BJ (cell line): ENCODE results near the gene LHX3. TPM values are rescaled to one million over a fixed set of nuclear protein-coding genes. Genes with fewer than 3 reads are reported as not detected.

Source experiments
- CTCF ChIA-PET: fragments of 350-600 bp; formaldehyde crosslinking; extraction: SDS; loops from one replicate; lab custom pipeline; 2021; ENCODE audit warnings: antibody characterized with exemption, inconsistent platforms; lab: Yijun Ruan, JAX
- POLR2A ChIA-PET: fragments of 300-600 bp; sonication (Branson Sonifier 250); formaldehyde crosslinking; extraction: SDS; loops from one replicate; lab custom pipeline; 2021; ENCODE audit warnings: antibody characterized with exemption; lab: Charles Lee
- DNase-seq: peaks from one replicate; pipeline ENCODE4 v3.0.0-alpha.2; 2011; ENCODE audit warnings: low read depth
- H3K27me3 ChIP-seq: 2 replicates; pipeline ENCODE4 v1.6.0; 2011; ENCODE audit warnings: low read length; ENCODE audit not compliant: control insufficient read depth, insufficient read depth
- H3K36me3 ChIP-seq: 2 replicates; pipeline ENCODE4 v1.5.1; 2011; ENCODE audit warnings: low read length; ENCODE audit not compliant: control insufficient read depth, insufficient read depth
- H3K4me3 ChIP-seq: 2 replicates; pipeline ENCODE4 v1.5.1; 2011; ENCODE audit warnings: low read depth, mild to moderate bottlenecking, control low read depth, low read length
- polyA plus RNA-seq: library from polyadenylated mRNA; depleted of rRNA; stranded (reverse); fragments of >200 nt; gene quantifications from 2 replicates; pipeline ENCODE4 v1.2.3, GENCODE V29; 2011
- TF ChIP-seq, protein P1 (sequence below): IDR thresholded peaks from 2 replicates; pipeline ENCODE4 v1.5.1; 2011; ENCODE audit warnings: low read depth, mild to moderate bottlenecking, control low read depth, inconsistent platforms, low read length, moderate library complexity; ENCODE audit not compliant: insufficient read depth

The LHX3 gene
- polyA plus RNA-seq, 1 experiment = not detected

DNA sequence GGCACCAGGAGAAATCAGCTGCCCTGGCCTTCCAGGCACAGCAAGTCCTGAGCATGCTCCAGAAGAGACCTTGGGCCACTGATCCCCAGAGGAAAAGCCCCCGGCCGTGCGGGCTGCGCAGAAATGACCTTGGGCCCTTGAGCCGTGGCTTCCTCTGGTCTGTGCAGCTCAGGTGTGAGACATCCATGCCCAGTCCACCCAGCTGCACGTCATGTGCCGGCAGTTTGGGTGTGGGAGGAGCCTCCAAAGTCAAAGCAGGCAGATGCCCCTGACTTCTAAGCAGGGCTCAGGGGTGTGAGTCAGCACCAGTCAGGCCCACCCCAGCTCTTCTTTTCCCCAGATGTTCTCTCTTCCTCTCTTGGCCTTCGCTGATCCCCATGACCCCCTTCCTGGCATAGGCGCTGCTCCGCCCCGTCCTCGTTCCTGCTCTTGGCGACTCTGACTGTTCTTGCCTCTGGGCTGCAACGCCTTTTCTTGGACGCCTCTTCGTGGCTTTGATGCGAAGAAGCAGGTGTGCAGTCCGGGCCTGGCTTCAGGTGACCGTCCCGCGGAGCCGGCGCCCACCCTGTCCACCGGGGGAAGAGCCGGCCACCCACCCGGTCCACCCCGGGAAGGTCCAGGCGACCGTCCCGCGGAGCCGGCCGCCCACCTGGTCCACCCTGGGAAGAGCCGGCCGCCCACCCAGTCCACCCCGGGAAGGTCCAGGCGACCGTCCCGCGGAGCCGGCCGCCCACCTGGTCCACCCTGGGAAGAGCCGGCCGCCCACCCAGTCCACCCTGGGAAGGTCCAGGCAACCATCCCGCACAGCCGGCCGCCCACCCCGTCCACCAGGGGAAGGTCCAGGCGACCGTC lies 46.6 kb upstream of the LHX3 start:
- POLR2A ChIA-PET = no interaction called here
- Histone ChIP-seq H3K4me3 (no peak overlapping the region), H3K27me3 (peaks cover 33% of the 10 kb centered on the region), H3K36me3 (no peaks in the 10 kb centered on the region)
- TF ChIP-seq, protein P1, sequence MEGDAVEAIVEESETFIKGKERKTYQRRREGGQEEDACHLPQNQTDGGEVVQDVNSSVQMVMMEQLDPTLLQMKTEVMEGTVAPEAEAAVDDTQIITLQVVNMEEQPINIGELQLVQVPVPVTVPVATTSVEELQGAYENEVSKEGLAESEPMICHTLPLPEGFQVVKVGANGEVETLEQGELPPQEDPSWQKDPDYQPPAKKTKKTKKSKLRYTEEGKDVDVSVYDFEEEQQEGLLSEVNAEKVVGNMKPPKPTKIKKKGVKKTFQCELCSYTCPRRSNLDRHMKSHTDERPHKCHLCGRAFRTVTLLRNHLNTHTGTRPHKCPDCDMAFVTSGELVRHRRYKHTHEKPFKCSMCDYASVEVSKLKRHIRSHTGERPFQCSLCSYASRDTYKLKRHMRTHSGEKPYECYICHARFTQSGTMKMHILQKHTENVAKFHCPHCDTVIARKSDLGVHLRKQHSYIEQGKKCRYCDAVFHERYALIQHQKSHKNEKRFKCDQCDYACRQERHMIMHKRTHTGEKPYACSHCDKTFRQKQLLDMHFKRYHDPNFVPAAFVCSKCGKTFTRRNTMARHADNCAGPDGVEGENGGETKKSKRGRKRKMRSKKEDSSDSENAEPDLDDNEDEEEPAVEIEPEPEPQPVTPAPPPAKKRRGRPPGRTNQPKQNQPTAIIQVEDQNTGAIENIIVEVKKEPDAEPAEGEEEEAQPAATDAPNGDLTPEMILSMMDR = no peak
- CTCF ChIA-PET = interaction anchor here (1.2 kb wide), 1 partner anchor 29 kb away, joined by 3 read pairs; no protein-coding TSS in a partner anchor
- DNase-seq = no peak

DNA sequence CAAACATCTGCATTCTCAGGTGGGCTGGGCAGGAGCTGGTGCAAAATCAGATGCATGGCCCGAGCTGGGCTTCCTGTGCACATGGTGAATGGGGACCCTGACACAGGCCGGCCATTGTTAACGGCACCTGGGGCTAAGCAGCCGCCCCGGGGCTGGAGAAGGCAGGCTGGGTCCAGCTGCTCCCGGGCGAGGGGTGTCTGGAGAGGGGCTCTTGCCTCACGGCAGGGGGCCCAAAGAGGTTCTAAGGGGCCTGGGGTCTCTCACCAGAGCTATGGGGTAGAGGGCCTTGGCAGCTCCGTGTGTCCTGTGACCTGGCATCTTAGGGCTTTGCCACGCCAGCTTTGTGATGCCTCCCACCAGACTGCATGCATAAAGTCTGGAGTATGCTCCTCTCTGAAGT lies 45.7 kb upstream of the LHX3 start:
- TF ChIP-seq, protein P1 = no peak
- POLR2A ChIA-PET = no interaction called here

DNA sequence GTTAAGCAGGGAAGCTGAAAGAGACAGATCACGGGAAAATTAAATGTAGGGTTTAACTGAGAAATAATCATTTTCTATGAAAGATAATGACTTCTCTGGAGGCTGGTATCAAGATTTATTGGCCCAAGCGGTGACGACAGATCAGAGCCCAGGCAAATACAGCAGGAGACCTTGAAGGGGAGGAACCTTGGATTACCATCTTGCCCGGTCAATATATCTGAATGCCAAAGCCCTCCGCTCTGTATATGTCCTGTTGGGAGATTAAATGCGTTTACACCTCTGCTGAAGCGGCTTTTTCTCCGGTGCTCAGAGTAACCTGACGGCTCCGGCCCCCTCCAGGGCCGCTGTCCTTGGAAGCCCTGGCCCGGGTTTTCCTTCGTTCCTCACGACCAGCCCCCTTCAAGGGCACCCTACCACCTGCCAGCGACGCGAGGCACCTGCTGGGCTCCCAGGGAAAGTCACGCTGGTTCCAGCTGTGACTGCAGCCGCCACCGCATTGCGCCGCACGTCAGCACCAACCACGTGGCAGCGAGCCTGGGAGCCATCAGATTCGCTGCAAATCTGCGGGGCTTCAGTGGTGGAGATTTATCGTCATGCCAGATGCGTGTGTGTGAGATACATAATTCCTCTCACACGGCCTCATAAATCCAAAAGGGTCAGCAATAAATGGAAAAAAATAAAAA lies 45.1 kb upstream of the LHX3 start:
- CTCF ChIA-PET = interaction anchor here (1.2 kb wide), 1 partner anchor 31 kb away, joined by 3 read pairs; no protein-coding TSS in a partner anchor
- POLR2A ChIA-PET = no interaction called here
- Histone ChIP-seq H3K36me3 (no peaks in the 10 kb centered on the region), H3K4me3 (no peak overlapping the region), H3K27me3 (peaks cover 33% of the 10 kb centered on the region)
- TF ChIP-seq, protein P1 = no peak
- no peak for DNase-seq

More for the DNA sequence above, 45.7 kb upstream of the LHX3 start:
- H3K27me3 ChIP-seq = peaks cover 33% of the 10 kb centered on the region
- CTCF ChIA-PET = interaction anchor here (1.2 kb wide), 1 partner anchor 30 kb away, joined by 3 read pairs; no protein-coding TSS in a partner anchor
- no peak for DNase-seq
- H3K36me3 ChIP-seq = no peaks in the 10 kb centered on the region
- no peak overlapping the region for H3K4me3 ChIP-seq

DNA sequence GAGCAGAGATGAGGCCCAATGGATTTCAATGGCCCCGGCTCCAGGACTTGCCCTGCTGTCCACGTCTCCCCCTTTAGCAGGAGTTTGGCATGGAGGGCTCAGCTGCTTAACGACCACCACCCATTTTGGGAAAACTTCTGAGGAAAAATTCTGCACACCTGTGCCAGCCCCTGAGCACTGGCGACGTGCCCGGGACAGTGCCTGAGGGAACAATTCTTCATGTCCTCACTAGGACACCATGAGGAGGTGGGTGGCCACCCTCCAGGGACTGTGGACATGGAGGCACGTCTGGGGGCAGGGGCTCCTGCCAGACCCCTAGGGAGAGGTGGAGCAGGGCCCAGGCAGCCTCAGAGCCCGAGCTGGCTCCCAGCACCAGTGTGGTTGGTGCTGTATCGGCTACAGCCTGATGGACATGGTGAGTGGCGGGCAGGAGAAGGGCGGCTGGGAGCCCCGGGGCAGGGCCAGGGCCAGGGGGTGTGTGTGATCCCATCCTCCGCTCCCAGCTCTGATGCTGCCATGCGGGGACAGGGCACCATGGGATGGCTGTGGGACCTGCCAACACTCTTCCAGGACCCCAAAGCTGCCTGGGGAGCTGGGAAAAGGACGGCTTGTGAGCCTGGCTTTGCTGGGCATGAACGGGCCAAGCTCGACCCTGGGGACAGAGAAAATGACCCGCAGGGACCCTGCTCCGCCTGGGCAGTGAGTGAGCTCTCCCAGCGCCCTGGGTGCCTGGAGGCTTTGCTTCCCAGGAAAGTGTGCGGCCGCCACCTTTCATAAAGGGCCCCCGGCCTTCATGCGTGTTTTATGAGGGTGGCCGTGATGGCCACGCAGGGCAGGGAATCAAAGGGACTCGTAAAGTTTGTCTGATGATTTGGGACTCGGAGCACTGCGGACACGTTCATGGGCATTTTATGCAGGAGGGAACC lies 44.3 kb upstream of the LHX3 start:
- POLR2A ChIA-PET = no interaction called here
- H3K4me3 ChIP-seq = no peak overlapping the region
- no peak for DNase-seq
- no peaks in the 10 kb centered on the region for H3K36me3 ChIP-seq
- CTCF ChIA-PET = no interaction called here
- H3K27me3 ChIP-seq = peaks cover 33% of the 10 kb centered on the region
- TF ChIP-seq, protein P1 = no peak
